HG02884 (cell line): ENCODE measurements around the gene SUCNR1.
A peak's percentile ranks its signal among the peaks of the same experiment; 100 is the strongest.
"Not testable (repeated sequence)": the region's sequence is repeated elsewhere in the genome, so short reads cannot be mapped to it uniquely, and the experiment has no call there.

Experiments
- ATAC-seq: cut with Tn5 transposase; IDR thresholded peaks from one replicate; pipeline ENCODE4 v1.9.1; 2021; ENCODE audit warnings: mild to moderate bottlenecking, moderate library complexity; ENCODE audit not compliant: unreplicated experiment

SUCNR1 gene

GRCh38 chr3:151873398-151873797 is at the start of gene SUCNR1:
TSS of gene SUCNR1 (plus strand) at chr3:151873643. CDS start at chr3:151879893, 6,250 bp downstream.
- no peak for ATAC-seq

- ATAC-seq, result no peak
Measured at GRCh38 chr3:151827816-151828215, 45.6 kb upstream of the SUCNR1 start.

GRCh38 chr3:151835751-151836525 is 37.5 kb upstream of the SUCNR1 start:
- ATAC-seq, result no peak

GRCh38 chr3:151837057-151837456 is 36.4 kb upstream of the SUCNR1 start:
- no peak for ATAC-seq

- ATAC-seq, result peak; percentile 81
Measured at GRCh38 chr3:151838574-151839312, 34.7 kb upstream of the SUCNR1 start.

GRCh38 chr3:151839313-151839631 is 34.2 kb upstream of the SUCNR1 start:
- no peak for ATAC-seq

GRCh38 chr3:151841801-151842200 is 31.6 kb upstream of the SUCNR1 start:
- ATAC-seq, result no peak

GRCh38 chr3:151843275-151843674 is 30.2 kb upstream of the SUCNR1 start:
- no peak for ATAC-seq

- ATAC-seq, result no peak
Measured at GRCh38 chr3:151845306-151845905, 28.0 kb upstream of the SUCNR1 start.

- not testable (repeated sequence) for ATAC-seq
Measured at GRCh38 chr3:151850065-151850464, 23.4 kb upstream of the SUCNR1 start.

GRCh38 chr3:151852074-151852811 is 21.2 kb upstream of the SUCNR1 start:
- no peak for ATAC-seq

GRCh38 chr3:151856118-151856517 is 17.3 kb upstream of the SUCNR1 start:
- no peak for ATAC-seq

- no peak for ATAC-seq
Measured at GRCh38 chr3:151856641-151857040, 16.8 kb upstream of the SUCNR1 start.

GRCh38 chr3:151859233-151859673 is 14.2 kb upstream of the SUCNR1 start:
- ATAC-seq, result no peak

- ATAC-seq, result no peak
Measured at GRCh38 chr3:151859905-151860304, 13.5 kb upstream of the SUCNR1 start.

GRCh38 chr3:151863611-151864010 is 9.8 kb upstream of the SUCNR1 start:
- no peak for ATAC-seq

GRCh38 chr3:151864423-151865101 is 8.9 kb upstream of the SUCNR1 start:
- no peak for ATAC-seq

- no peak for ATAC-seq
Measured at GRCh38 chr3:151866711-151867410, 6.6 kb upstream of the SUCNR1 start.

GRCh38 chr3:151867666-151868065 is 5.8 kb upstream of the SUCNR1 start:
- ATAC-seq, result no peak

GRCh38 chr3:151869181-151869580 is 4.3 kb upstream of the SUCNR1 start:
- ATAC-seq, result no peak
